Mesenchymal stem cell (in vitro differentiated cells and primary cell): ENCODE results near the gene DIPK1C.

Experiments used
- DNase-seq: peaks from one replicate; pipeline ENCODE4 v3.0.0-alpha.2; 2013
- H2AFZ ChIP-seq: one replicate; pipeline ENCODE4 v1.6.1; 2013; ENCODE audit warnings: low read depth, mild to moderate bottlenecking, control low read depth, inconsistent platforms, low read length, moderate library complexity
- H2AK5ac ChIP-seq: 2 replicates; pipeline ENCODE4 v1.6.1; 2013; ENCODE audit warnings: low read length, moderate library complexity, mild to moderate bottlenecking, inconsistent platforms; ENCODE audit not compliant: severe bottlenecking
- H2BK120ac ChIP-seq: one replicate; pipeline ENCODE4 v1.6.1; 2013; ENCODE audit warnings: low read depth, mild to moderate bottlenecking, inconsistent platforms, low read length, moderate library complexity
- H2BK12ac ChIP-seq, 2 experiments: one replicate each; pipeline ENCODE4 v1.6.1; 2013; ENCODE audit warnings: inconsistent platforms in 2 of 2, low read length in 2 of 2, mild to moderate bottlenecking in 2 of 2, moderate library complexity in 2 of 2, control low read depth in 1 of 2
- H2BK15ac ChIP-seq: one replicate; pipeline ENCODE4 v1.6.1; 2013; ENCODE audit warnings: mild to moderate bottlenecking, low read depth, inconsistent platforms; ENCODE audit not compliant: poor library complexity, severe bottlenecking
- H2BK5ac ChIP-seq: 2 replicates; pipeline ENCODE4 v1.6.1; 2013; ENCODE audit warnings: low read depth, mild to moderate bottlenecking, low read length, control low read depth, inconsistent platforms; ENCODE audit not compliant: poor library complexity, severe bottlenecking
- H3K14ac ChIP-seq, 2 experiments: one replicate each; pipeline ENCODE4 v1.6.1; 2013; ENCODE audit warnings: inconsistent platforms in 2 of 2, low read length in 2 of 2, control low read depth in 1 of 2, mild to moderate bottlenecking in 1 of 2, moderate library complexity in 1 of 2
- H3K18ac ChIP-seq, 2 experiments: one replicate each; pipeline ENCODE4 v1.6.1; 2013; ENCODE audit warnings: inconsistent platforms in 2 of 2, low read length in 2 of 2, control low read depth in 1 of 2, low read depth in 1 of 2, mild to moderate bottlenecking in 1 of 2
- H3K23ac ChIP-seq, 2 experiments: one replicate each; pipeline ENCODE4 v1.6.1; 2013; ENCODE audit warnings: inconsistent platforms in 2 of 2, low read length in 2 of 2, mild to moderate bottlenecking in 2 of 2, moderate library complexity in 2 of 2, control low read depth in 1 of 2
- H3K27ac ChIP-seq: 2 replicates; pipeline ENCODE4 v1.5.1; 2013; ENCODE audit warnings: mild to moderate bottlenecking, moderate library complexity, low read length, control low read depth, inconsistent platforms; ENCODE audit not compliant: poor library complexity, severe bottlenecking
- H3K27me3 ChIP-seq, 2 experiments: 2 replicates each; pipeline versions ENCODE4 v1.6.1 to v1.7.0; 2013; ENCODE audit warnings: low read length in 2 of 2, mild to moderate bottlenecking in 2 of 2, moderate library complexity in 2 of 2, control low read depth in 1 of 2, inconsistent platforms in 1 of 2; ENCODE audit not compliant: control insufficient read depth in 1 of 2, insufficient read depth in 1 of 2
- H3K36me3 ChIP-seq, 2 experiments: 2 replicates each; pipeline versions ENCODE4 v1.6.1 to v1.7.0; 2013; ENCODE audit warnings: low read length in 2 of 2, control low read depth in 1 of 2, inconsistent platforms in 1 of 2, low read depth in 1 of 2, mild to moderate bottlenecking in 1 of 2; ENCODE audit not compliant: insufficient read depth in 2 of 2, control insufficient read depth in 1 of 2
- H3K4ac ChIP-seq, 2 experiments: one replicate each; pipeline ENCODE4 v1.6.1; 2013; ENCODE audit warnings: inconsistent platforms in 2 of 2, low read length in 2 of 2, mild to moderate bottlenecking in 2 of 2, moderate library complexity in 2 of 2, control low read depth in 1 of 2, low read depth in 1 of 2
- H3K4me1 ChIP-seq: 2 replicates; pipeline ENCODE4 v1.6.1; 2013; ENCODE audit warnings: low read depth, low read length, control low read depth; ENCODE audit not compliant: control insufficient read depth, insufficient read depth
- H3K4me2 ChIP-seq: 2 replicates; pipeline ENCODE4 v1.6.1; 2013; ENCODE audit warnings: low read length, mild to moderate bottlenecking, inconsistent platforms; ENCODE audit not compliant: poor library complexity, severe bottlenecking
- H3K4me3 ChIP-seq, 2 experiments: 2 replicates each; pipeline versions ENCODE4 v1.5.1 to v1.7.0; 2013; ENCODE audit warnings: low read length in 2 of 2, mild to moderate bottlenecking in 2 of 2, control low read depth in 1 of 2, low read depth in 1 of 2; ENCODE audit not compliant: insufficient read depth in 1 of 2
- H3K79me1 ChIP-seq: replicated peaks from 2 replicates; pipeline ENCODE4 v1.6.1; 2013; ENCODE audit warnings: mild to moderate bottlenecking, control low read depth, low read length, inconsistent platforms; ENCODE audit not compliant: poor library complexity, severe bottlenecking
- H3K9ac ChIP-seq: 2 replicates; pipeline ENCODE4 v1.7.0; 2013; ENCODE audit warnings: mild to moderate bottlenecking, low read length, moderate library complexity
- H3K9me3 ChIP-seq: 2 replicates; pipeline ENCODE4 v1.7.0; 2013; ENCODE audit warnings: mild to moderate bottlenecking, low read length; ENCODE audit not compliant: control insufficient read depth
- H4K8ac ChIP-seq: one replicate; pipeline ENCODE4 v1.6.1; 2013; ENCODE audit warnings: inconsistent platforms, mild to moderate bottlenecking, low read length, moderate library complexity
- H4K91ac ChIP-seq: one replicate; pipeline ENCODE4 v1.6.1; 2013; ENCODE audit warnings: mild to moderate bottlenecking, low read length, inconsistent platforms
- WGBS: methylation state at CpG from one replicate; pipeline ENCODE4 v1.1.7; 2013; ENCODE audit warnings: mixed read lengths; 5-methylcytosine and 5-hydroxymethylcytosine counted together

Gene DIPK1C

GRCh38 chr18:74399091-74399887 is 57.8 kb downstream of the DIPK1C start:
- no peak for DNase-seq

GRCh38 chr18:74397572-74397971 is 59.5 kb downstream of the DIPK1C start:
- H3K4me2 ChIP-seq, result no peak overlapping the region
- H3K4ac ChIP-seq, result no peak overlapping the region
- H4K8ac ChIP-seq, result no peak overlapping the region
- no peak overlapping the region for H3K9ac ChIP-seq
- no peak overlapping the region for H3K23ac ChIP-seq
- H4K91ac ChIP-seq, result no peak overlapping the region
- no peak for DNase-seq
- 84% methylated on average over 7 of the region's 7 CpGs for WGBS
- H3K36me3 ChIP-seq, result no peaks in the 10 kb centered on the region
- no peak overlapping the region for H3K18ac ChIP-seq
- no peak overlapping the region for H3K4me3 ChIP-seq
- H2AK5ac ChIP-seq, result no peak overlapping the region
- H2BK5ac ChIP-seq, result no peak overlapping the region
- no peak overlapping the region for H3K14ac ChIP-seq
- peaks cover 14 to 76% of the 10 kb centered on the region in 2 experiments for H3K27me3 ChIP-seq
- H3K9me3 ChIP-seq, result no peaks in the 10 kb centered on the region
- H2BK120ac ChIP-seq, result no peak overlapping the region
- H3K4me1 ChIP-seq, result no peaks in the 10 kb centered on the region
- H2BK12ac ChIP-seq, result no peak overlapping the region
- H2BK15ac ChIP-seq, result no peak overlapping the region
- H3K27ac ChIP-seq, result no peak overlapping the region
- no peak overlapping the region for H2AFZ ChIP-seq
- H3K79me1 ChIP-seq, result no peaks in the 10 kb centered on the region

More at GRCh38 chr18:74399091-74399887, 57.8 kb downstream of the DIPK1C start:
- Histone ChIP-seq H2BK120ac (no peak overlapping the region), H2BK12ac (no peak overlapping the region), H3K27me3 (peaks cover 6 to 65% of the 10 kb centered on the region in 2 experiments), H3K79me1 (no peaks in the 10 kb centered on the region), H3K9ac (no peak overlapping the region), H3K4me1 (no peaks in the 10 kb centered on the region), H2AK5ac (no peak overlapping the region), H4K91ac (no peak overlapping the region), H2BK5ac (no peak overlapping the region), H3K36me3 (no peaks in the 10 kb centered on the region), H3K4me2 (no peak overlapping the region), H3K23ac (no peak overlapping the region), H3K18ac (no peak overlapping the region), H3K14ac (no peak overlapping the region), H3K4ac (no peak overlapping the region), H3K4me3 (no peak overlapping the region), H2BK15ac (no peak overlapping the region), H2AFZ (no peak overlapping the region), H4K8ac (no peak overlapping the region), H3K9me3 (no peaks in the 10 kb centered on the region), H3K27ac (no peak overlapping the region)
- WGBS, result 87% methylated on average over 11 of the region's 14 CpGs

- no peak overlapping the region for H2BK15ac ChIP-seq
- WGBS, result 85% methylated on average over 13 of the region's 16 CpGs
- H3K18ac ChIP-seq, result no peak overlapping the region
- no peak overlapping the region for H2BK120ac ChIP-seq
- H2AK5ac ChIP-seq, result no peak overlapping the region
- no peaks in the 10 kb centered on the region for H3K36me3 ChIP-seq
- H3K27me3 ChIP-seq, result peaks cover 14 to 77% of the 10 kb centered on the region in 2 experiments
- H3K9ac ChIP-seq, result no peak overlapping the region
- no peak overlapping the region for H3K27ac ChIP-seq
- no peak overlapping the region for H3K4me2 ChIP-seq
- no peak overlapping the region for H3K14ac ChIP-seq
- no peaks in the 10 kb centered on the region for H3K79me1 ChIP-seq
- no peak for DNase-seq
- no peak overlapping the region for H3K4ac ChIP-seq
- no peak overlapping the region for H3K23ac ChIP-seq
- no peak overlapping the region for H2BK5ac ChIP-seq
- H2AFZ ChIP-seq, result no peak overlapping the region
- H3K4me3 ChIP-seq, result peak overlapping the region in 1 of 2 experiments; percentile 28
- no peaks in the 10 kb centered on the region for H3K4me1 ChIP-seq
- H4K8ac ChIP-seq, result no peak overlapping the region
- no peak overlapping the region for H4K91ac ChIP-seq
- no peaks in the 10 kb centered on the region for H3K9me3 ChIP-seq
- H2BK12ac ChIP-seq, result no peak overlapping the region
Measured at GRCh38 chr18:74396171-74397169, 60.6 kb downstream of the DIPK1C start.

GRCh38 chr18:74395648-74396154 is 61.4 kb downstream of the DIPK1C start:
- Histone ChIP-seq H3K14ac (no peak overlapping the region), H3K79me1 (no peaks in the 10 kb centered on the region), H4K91ac (no peak overlapping the region), H4K8ac (no peak overlapping the region), H3K4ac (no peak overlapping the region), H2AFZ (no peak overlapping the region), H3K36me3 (no peaks in the 10 kb centered on the region), H3K9ac (no peak overlapping the region), H3K18ac (no peak overlapping the region), H3K23ac (no peak overlapping the region), H3K4me1 (no peaks in the 10 kb centered on the region), H3K27ac (no peak overlapping the region), H2BK5ac (no peak overlapping the region), H3K4me2 (no peak overlapping the region), H2AK5ac (no peak overlapping the region), H2BK120ac (no peak overlapping the region), H3K9me3 (no peaks in the 10 kb centered on the region), H3K27me3 (peaks cover 14 to 70% of the 10 kb centered on the region in 2 experiments), H2BK12ac (no peak overlapping the region), H2BK15ac (no peak overlapping the region), H3K4me3 (no peak overlapping the region)
- 92% methylated on average over 9 of the region's 9 CpGs for WGBS
- no peak for DNase-seq
